Kasumi-1 (cell line): Measurements from ENCODE around the gene POLR2E.
"Not testable (repeated sequence)": the region's sequence is repeated elsewhere in the genome, so short reads cannot be mapped to it uniquely, and the experiment has no call there.

Experiments
- DNase-seq, 2 experiments: peaks; one replicate each; lab custom pipeline; 2025; lab: John Stamatoyannopoulos, UW

The POLR2E gene

DNA sequence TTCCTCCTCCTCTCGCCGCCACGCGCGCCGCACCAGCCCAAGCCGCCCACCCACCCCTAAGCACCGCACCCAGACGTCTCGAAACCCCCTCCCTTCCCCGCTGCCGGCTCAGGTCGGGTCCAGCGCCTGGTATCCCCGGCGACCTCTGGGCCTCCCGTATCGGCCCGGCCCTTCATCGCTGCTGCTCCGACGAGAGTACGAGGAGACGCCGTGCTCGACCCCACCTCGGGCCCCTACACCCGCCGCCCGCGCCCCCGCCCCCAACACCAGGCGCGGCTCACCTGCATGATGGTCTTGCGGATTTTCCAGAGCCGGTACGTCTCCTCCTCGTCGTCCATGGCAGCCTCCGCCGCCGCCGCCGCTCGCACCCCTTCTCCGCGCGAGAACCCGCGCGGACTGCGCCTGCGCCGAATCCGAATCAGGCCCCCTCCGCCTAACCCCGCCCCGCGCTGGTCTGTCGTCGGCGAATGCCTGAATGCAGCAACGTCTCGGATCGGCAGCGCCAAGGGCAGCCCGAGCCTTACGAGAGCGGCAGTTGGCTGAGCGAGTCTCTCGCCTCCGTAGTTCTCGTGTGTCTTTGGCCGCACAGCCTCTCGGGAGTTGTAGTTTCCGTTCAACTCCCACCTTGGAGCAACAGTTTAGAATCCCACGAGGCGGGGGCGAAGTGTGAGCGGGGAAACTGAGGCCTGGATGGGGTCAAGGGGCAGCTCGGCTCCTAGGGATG is at the start of gene POLR2E:
Gene POLR2E (minus strand): TSS at position 398 of the 724 bp plus-strand sequence. CDS start 60 bp downstream, at position 338.
- DNase-seq: peak; percentile 97 to 98

- DNase-seq: no peak
These were observed 49.6 kb upstream of the POLR2E start for GRCh38 chr19:1144741-1145140.

- DNase-seq: no peak
These were observed 48.7 kb upstream of the POLR2E start for GRCh38 chr19:1143828-1144399.

GRCh38 chr19:1141944-1142343 is 46.8 kb upstream of the POLR2E start:
- no peak for DNase-seq

DNA sequence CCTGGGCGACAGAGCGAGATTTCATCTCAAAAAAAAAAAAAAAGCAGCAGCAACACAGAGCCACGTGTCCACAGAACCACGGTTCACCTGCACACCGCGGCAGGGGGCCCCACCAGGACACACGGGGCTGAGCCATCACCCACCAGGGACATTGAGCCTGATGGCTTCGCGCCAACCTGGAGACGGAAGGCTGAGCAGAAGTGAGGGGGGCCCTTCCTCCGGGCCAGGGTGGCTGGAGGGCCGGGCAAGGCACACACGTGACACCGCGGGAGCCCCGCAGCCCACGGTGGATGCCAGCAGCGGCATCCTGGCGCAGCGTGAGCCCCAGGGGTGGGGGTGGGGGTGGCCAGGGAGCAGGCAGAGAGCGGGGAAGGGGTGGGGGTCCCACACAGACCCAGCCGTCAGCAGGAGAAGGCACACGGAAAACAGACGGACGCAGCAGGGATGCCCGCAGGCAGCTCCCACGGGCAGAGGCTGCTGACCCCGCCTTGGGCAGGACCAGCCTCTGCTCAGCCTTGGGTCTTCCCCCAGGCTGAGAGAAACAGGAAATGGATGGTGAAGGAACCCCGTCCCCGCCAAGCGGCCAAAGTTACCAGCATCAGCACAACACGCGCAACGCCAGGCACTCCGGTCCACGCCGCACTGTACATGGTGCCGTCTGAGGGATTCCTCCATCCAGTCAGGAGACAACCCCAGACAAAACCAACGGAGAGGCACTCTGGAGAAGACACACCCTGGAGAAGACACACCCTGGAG is 45.3 kb upstream of the POLR2E start:
- DNase-seq: no peak

- DNase-seq: no peak
These were observed 44.0 kb upstream of the POLR2E start for GRCh38 chr19:1139126-1139525.

- DNase-seq: no peak
These were observed 42.9 kb upstream of the POLR2E start for GRCh38 chr19:1138121-1138520.

DNA sequence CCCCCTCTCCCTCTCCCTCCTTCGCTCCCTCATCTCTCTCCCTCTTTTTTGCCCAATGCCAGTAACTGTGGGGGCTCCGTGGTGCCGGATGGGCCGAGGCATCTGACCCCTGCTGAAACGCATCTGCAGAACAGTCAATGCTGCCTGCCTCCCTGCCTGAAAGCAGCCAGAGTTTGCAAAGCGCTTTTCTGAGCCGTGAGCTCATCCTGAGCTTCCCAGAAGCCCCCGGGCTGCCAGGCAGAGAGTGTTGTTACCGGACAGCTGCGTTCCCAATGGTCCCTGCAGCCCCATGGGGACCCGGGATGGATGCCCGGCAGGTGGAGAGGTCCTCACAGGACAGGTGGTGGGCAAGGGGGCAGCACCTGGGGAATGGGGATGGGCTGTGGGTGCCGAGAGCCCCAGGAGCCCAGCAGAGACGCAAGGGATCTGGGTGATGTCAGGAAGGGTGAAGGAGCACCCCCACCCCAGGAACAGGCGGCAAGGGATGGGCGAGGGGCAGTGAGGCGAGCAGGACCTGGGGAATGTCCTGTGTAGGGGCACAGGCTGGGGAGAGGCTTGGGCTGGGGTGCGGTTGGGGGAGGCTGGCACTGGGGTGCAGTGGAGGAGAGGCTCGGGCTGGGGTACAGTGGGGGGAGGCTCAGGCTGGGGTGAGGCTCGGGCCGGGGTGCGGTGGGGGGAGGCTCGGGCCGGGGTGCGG is 41.6 kb upstream of the POLR2E start:
- no peak for DNase-seq

- no peak for DNase-seq
These were observed 41.0 kb upstream of the POLR2E start for GRCh38 chr19:1136201-1136600.

DNA sequence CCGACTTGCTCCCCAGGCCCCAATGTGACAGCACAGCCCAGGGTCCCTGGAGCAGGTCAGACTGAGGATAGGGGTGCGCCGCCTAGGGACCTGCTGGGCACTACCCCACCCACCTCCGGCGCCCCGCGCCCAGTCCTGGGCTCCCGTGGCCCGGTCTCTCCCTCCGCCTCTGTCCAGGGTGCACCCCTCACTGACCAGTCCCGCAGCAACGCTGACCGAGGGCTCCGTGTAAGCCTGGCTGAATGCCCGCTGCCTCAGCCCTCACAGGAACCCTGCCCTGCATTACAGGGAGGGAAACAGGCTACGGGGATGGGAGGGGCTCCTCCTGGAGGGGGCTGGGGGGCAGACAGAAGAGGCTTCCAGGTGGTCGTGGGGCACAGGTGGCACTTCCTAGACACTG is 40.3 kb upstream of the POLR2E start:
- no peak for DNase-seq

DNA sequence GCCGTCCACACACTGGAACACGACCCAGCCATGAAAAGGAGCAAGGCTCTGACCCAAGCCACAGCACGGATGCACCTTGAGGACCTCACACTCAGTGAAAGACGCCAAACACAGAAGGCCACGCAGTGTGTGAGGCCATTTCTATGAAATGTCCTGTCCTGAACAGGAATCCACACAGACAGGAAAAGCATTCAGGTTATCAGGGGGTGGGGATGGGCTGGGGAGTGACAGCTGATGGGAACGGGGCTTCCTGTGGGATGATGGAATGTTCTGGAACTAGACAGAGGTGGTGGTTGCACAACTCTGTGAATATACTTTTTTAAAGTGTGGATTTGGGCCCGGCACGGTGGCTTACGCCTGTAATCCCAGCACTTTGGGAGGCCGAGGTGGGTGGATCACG is 39.3 kb upstream of the POLR2E start:
- DNase-seq: no peak

- DNase-seq: peak; percentile 85 to 88
These were observed 38.3 kb upstream of the POLR2E start for GRCh38 chr19:1133471-1133929.

GRCh38 chr19:1132552-1133383 is 37.6 kb upstream of the POLR2E start:
- peak in 1 of 2 experiments; percentile 14 for DNase-seq

GRCh38 chr19:1131718-1132551 is 36.8 kb upstream of the POLR2E start:
- DNase-seq: peak; percentile 77 to 85

DNA sequence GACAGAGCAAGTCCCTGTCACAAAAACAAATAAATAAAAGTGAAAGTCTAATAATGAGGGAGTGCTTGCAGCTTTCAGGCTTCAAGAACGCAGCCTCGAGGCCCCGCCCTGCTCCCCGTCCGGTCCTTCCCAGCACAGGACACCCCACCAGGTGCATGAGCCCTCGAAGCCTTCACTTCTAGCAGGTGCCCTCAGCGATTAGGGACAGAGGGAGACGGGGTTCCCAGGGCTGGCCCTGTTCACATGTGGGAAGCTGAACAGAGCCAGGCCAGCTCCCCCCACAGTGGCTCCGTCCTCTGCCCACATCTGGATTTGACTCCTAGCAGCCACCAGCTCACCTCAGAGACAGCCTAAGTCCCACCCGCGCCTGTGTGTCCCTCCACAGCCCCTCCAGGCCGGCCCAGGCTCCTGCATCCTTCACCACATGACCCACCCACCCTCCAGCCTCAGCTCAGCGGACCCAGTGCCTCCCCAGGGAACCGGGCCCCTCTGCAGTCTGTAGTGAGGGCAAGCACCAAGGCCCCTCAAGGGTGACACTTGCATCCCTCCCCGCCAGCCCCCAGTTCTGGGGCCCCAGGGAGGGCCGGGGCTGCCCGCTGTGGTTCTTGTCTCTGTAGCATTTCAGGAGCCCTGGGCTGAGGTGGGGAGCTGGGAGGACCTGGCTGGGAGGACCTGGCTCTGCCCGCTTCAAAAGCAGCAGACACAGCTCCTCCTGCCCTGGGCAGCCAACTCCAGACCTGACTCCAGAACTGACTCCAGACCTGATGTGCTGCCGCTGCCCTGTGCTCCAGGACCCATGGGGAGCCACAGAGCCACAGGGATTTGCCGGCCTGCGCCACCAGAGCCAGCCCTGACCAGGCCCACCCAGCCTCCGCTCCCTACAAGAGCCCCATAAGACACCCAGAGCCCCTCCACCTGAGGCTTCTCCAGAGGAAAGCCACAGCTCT is 35.9 kb upstream of the POLR2E start:
- no peak for DNase-seq

DNA sequence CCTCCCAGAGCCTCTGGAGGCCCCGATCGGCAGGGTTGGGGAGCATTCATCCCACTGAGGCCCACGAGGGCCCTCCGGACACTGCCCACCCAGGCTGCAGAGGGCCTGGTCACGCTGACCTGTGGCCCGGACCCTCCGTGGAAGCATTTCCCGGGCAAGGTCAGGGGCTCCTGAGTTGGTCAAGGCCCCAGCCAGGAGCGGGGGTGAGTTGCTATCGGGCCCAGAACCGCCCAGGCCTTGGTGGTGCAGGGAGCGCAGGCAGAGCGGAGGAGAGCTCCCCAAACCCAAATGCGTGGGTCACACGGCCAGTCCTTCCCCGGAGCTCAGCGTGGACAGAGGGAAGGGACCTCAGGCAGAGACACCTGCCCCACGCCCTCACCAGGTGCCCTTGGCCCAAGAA is 34.4 kb upstream of the POLR2E start:
- DNase-seq: no peak

GRCh38 chr19:1129084-1129483 is 33.9 kb upstream of the POLR2E start:
- DNase-seq: not testable (repeated sequence)

GRCh38 chr19:1128106-1128505 is 32.9 kb upstream of the POLR2E start:
- no peak for DNase-seq

DNA sequence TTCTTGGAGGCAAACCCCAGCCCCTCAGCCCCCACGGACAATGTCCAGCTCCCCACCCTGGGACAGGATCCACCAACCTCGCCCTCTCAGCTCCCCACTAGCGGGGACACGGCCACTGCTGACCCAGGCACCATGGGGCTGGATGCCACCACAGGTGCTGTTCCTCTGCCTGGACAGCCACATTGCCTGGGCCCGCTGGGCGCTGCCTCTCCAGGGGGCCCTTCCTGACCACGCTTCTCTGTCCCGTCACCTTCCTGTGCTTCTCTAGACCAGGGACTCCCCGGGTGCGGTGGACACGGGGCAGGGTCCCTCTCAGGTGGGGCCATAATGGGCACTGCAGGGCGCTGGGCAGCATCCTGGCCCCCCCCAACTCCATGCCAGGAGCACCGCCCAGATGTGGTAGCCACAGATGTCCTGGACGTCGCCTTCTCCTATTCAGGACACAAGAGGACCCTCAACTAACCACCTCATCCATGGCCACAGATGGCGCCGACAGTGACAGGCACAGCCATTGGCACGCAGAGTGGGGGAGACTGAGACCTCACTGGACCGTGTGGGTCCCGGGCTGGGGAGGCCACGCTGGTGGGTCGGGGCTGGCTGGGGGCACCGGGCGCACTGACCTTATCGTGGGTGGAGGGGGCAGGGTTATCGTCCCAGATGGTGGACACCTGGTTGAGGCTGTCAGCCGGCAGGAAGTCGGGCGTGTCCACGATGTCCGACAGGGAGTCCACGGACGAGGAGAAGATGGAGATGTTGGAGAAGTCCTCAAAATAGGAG is 32.0 kb upstream of the POLR2E start:
- no peak for DNase-seq
